Immature natural killer cell (primary cell): Measurements from ENCODE around the gene SLC6A7. TPM values are rescaled to one million over a fixed set of nuclear protein-coding genes. Genes with fewer than 3 reads are reported as not detected.

ENCODE experiments used
- DNase-seq, 3 donors: peaks; one replicate each; pipeline ENCODE4 v3.0.0; 2022; ENCODE audit warnings: mixed read lengths in 1 of 3
- H3K27ac Mint-ChIP-seq, 6 donors: one replicate each; pipeline ENCODE4 v1.8.0; 2020; ENCODE audit warnings: mixed read lengths in 6 of 6, mild to moderate bottlenecking in 5 of 6, inconsistent platforms in 4 of 6, moderate library complexity in 3 of 6
- H3K27me3 Mint-ChIP-seq, 3 donors: one replicate each; pipeline ENCODE4 v1.8.0; 2020 to 2021; ENCODE audit warnings: low read depth in 3 of 3, mild to moderate bottlenecking in 3 of 3, mixed read lengths in 3 of 3, moderate library complexity in 3 of 3, inconsistent platforms in 1 of 3
- H3K36me3 Mint-ChIP-seq, 3 donors: one replicate each; pipeline ENCODE4 v1.8.0; 2020; ENCODE audit warnings: mixed read lengths in 3 of 3, inconsistent platforms in 2 of 3, mild to moderate bottlenecking in 2 of 3
- H3K4me1 Mint-ChIP-seq, 2 donors: one replicate each; pipeline ENCODE4 v1.8.0; 2020; ENCODE audit warnings: inconsistent platforms in 2 of 2, mild to moderate bottlenecking in 2 of 2, mixed read lengths in 2 of 2, moderate library complexity in 1 of 2
- H3K4me3 Mint-ChIP-seq, 5 donors: one replicate each; pipeline ENCODE4 v1.8.0; 2020; ENCODE audit warnings: mild to moderate bottlenecking in 5 of 5, mixed read lengths in 5 of 5, inconsistent platforms in 3 of 5, moderate library complexity in 3 of 5
- H3K9me3 Mint-ChIP-seq, 6 donors: one replicate each; pipeline ENCODE4 v1.8.0; 2020; ENCODE audit warnings: mild to moderate bottlenecking in 6 of 6, mixed read lengths in 6 of 6, inconsistent platforms in 4 of 6, moderate library complexity in 3 of 6
- polyA plus RNA-seq, 3 donors: library from polyadenylated mRNA; unstranded; fragments of 300-500 nt; fragmentation: Illumina TruSeq; gene quantifications; one replicate each; pipeline ENCODE4 v1.2.3, GENCODE V29; 2021

The SLC6A7 gene
- polyA plus RNA-seq, 3 donors from 2014 or later, result not detected

GRCh38 chr5:150159031-150159430 lies 30.8 kb upstream of the SLC6A7 start:
- Mint-ChIP-seq H3K27ac (no peak overlapping the region), H3K36me3 (no peaks in the 10 kb centered on the region), H3K9me3 (no peaks in the 10 kb centered on the region), H3K4me3 (no peak overlapping the region), H3K4me1 (peaks cover 20 to 25% of the 10 kb centered on the region in 2 donors), H3K27me3 (peaks cover 2 to 13% (median 5%) of the 10 kb centered on the region in 3 donors)
- DNase-seq, result no peak

GRCh38 chr5:150159741-150160179 lies 30.1 kb upstream of the SLC6A7 start:
- H3K27me3 Mint-ChIP-seq, result peaks cover 0 to 13% (median 7%) of the 10 kb centered on the region in 3 donors
- no peak overlapping the region for H3K27ac Mint-ChIP-seq
- H3K4me1 Mint-ChIP-seq, result peaks cover 15 to 18% of the 10 kb centered on the region in 2 donors
- H3K36me3 Mint-ChIP-seq, result no peaks in the 10 kb centered on the region
- no peak overlapping the region for H3K4me3 Mint-ChIP-seq
- no peaks in the 10 kb centered on the region for H3K9me3 Mint-ChIP-seq
- DNase-seq, result no peak

- Mint-ChIP-seq H3K4me3 (no peak overlapping the region), H3K36me3 (no peaks in the 10 kb centered on the region), H3K9me3 (no peaks in the 10 kb centered on the region), H3K4me1 (peaks cover 9 to 10% of the 10 kb centered on the region in 2 donors), H3K27me3 (peaks cover 0 to 14% (median 11%) of the 10 kb centered on the region in 3 donors), H3K27ac (peak overlapping the region in 1 of 6 donors; percentile 55)
- no peak for DNase-seq
Observed at GRCh38 chr5:150160448-150161081, 29.3 kb upstream of the SLC6A7 start.

GRCh38 chr5:150161242-150162141 lies 28.4 kb upstream of the SLC6A7 start:
- DNase-seq, result peak; percentile 56 to 63 (median 63)
- H3K27me3 Mint-ChIP-seq, result peaks cover 6 to 20% (median 15%) of the 10 kb centered on the region in 3 donors
- no peaks in the 10 kb centered on the region for H3K9me3 Mint-ChIP-seq
- H3K36me3 Mint-ChIP-seq, result peaks cover 0 to 6% (median 0%) of the 10 kb centered on the region in 3 donors
- no peak overlapping the region for H3K4me3 Mint-ChIP-seq
- peaks cover under 1% of the 10 kb centered on the region in 2 donors for H3K4me1 Mint-ChIP-seq
- peak overlapping the region in 1 of 6 donors; percentile 55 for H3K27ac Mint-ChIP-seq

- peaks cover 0 to 6% (median 0%) of the 10 kb centered on the region in 3 donors for H3K36me3 Mint-ChIP-seq
- no peak overlapping the region for H3K4me3 Mint-ChIP-seq
- no peak for DNase-seq
- no peaks in the 10 kb centered on the region for H3K4me1 Mint-ChIP-seq
- H3K27me3 Mint-ChIP-seq, result peaks cover 6 to 19% (median 15%) of the 10 kb centered on the region in 3 donors
- no peaks in the 10 kb centered on the region for H3K9me3 Mint-ChIP-seq
- no peak overlapping the region for H3K27ac Mint-ChIP-seq
Observed at GRCh38 chr5:150162142-150162513, 27.7 kb upstream of the SLC6A7 start.

- Mint-ChIP-seq H3K36me3 (peaks cover 0 to 6% (median 0%) of the 10 kb centered on the region in 3 donors), H3K4me3 (no peak overlapping the region), H3K27ac (no peak overlapping the region), H3K9me3 (no peaks in the 10 kb centered on the region), H3K27me3 (peaks cover 9 to 18% (median 14%) of the 10 kb centered on the region in 3 donors), H3K4me1 (no peaks in the 10 kb centered on the region)
- DNase-seq, result no peak
Observed at GRCh38 chr5:150163035-150163434, 26.8 kb upstream of the SLC6A7 start.

GRCh38 chr5:150163547-150164059 lies 26.3 kb upstream of the SLC6A7 start:
- Mint-ChIP-seq H3K36me3 (peaks cover 0 to 6% (median 0%) of the 10 kb centered on the region in 3 donors), H3K4me1 (no peaks in the 10 kb centered on the region), H3K27me3 (peaks cover 9 to 18% (median 13%) of the 10 kb centered on the region in 3 donors), H3K9me3 (no peaks in the 10 kb centered on the region), H3K27ac (no peak overlapping the region), H3K4me3 (no peak overlapping the region)
- DNase-seq, result no peak

- Mint-ChIP-seq H3K27ac (peak overlapping the region in 1 of 6 donors; percentile 35), H3K4me3 (no peak overlapping the region), H3K27me3 (peaks cover 9 to 23% (median 16%) of the 10 kb centered on the region in 3 donors), H3K9me3 (no peaks in the 10 kb centered on the region), H3K36me3 (peaks cover 0 to 6% (median 0%) of the 10 kb centered on the region in 3 donors), H3K4me1 (no peaks in the 10 kb centered on the region)
- no peak for DNase-seq
Observed at GRCh38 chr5:150164211-150164980, 25.5 kb upstream of the SLC6A7 start.

- no peak for DNase-seq
- peaks cover 0 to 6% (median 0%) of the 10 kb centered on the region in 3 donors for H3K36me3 Mint-ChIP-seq
- peaks cover 14 to 22% (median 15%) of the 10 kb centered on the region in 3 donors for H3K27me3 Mint-ChIP-seq
- H3K27ac Mint-ChIP-seq, result no peak overlapping the region
- H3K4me3 Mint-ChIP-seq, result no peak overlapping the region
- H3K4me1 Mint-ChIP-seq, result no peaks in the 10 kb centered on the region
- no peaks in the 10 kb centered on the region for H3K9me3 Mint-ChIP-seq
Observed at GRCh38 chr5:150166037-150166649, 23.7 kb upstream of the SLC6A7 start.

- DNase-seq, result no peak
- Mint-ChIP-seq H3K27me3 (peaks cover 14 to 22% (median 15%) of the 10 kb centered on the region in 3 donors), H3K9me3 (no peaks in the 10 kb centered on the region), H3K4me1 (no peaks in the 10 kb centered on the region), H3K27ac (no peak within 1 kb of the TSS), H3K36me3 (peaks cover 0 to 6% (median 0%) of the 10 kb centered on the region in 3 donors), H3K4me3 (peak within 1 kb of the TSS in 1 of 5 donors; percentile 53)
Observed at GRCh38 chr5:150166650-150167511, 23.0 kb upstream of the SLC6A7 start, which contains the start of gene CDX1. Gene CDX1 (plus strand): TSS chr5:150166778. CDS start chr5:150166877, 99 bp downstream.

- H3K36me3 Mint-ChIP-seq, result peaks cover 0 to 6% (median 0%) of the 10 kb centered on the region in 3 donors
- H3K27ac Mint-ChIP-seq, result no peak overlapping the region
- H3K4me1 Mint-ChIP-seq, result no peaks in the 10 kb centered on the region
- peak overlapping the region in 1 of 5 donors; percentile 53 for H3K4me3 Mint-ChIP-seq
- H3K9me3 Mint-ChIP-seq, result no peaks in the 10 kb centered on the region
- no peak for DNase-seq
- peaks cover 14 to 24% (median 15%) of the 10 kb centered on the region in 3 donors for H3K27me3 Mint-ChIP-seq
Observed at GRCh38 chr5:150167512-150167850, 22.4 kb upstream of the SLC6A7 start.

GRCh38 chr5:150167908-150168307 lies 22.0 kb upstream of the SLC6A7 start:
- Mint-ChIP-seq H3K4me3 (no peak overlapping the region), H3K27ac (no peak overlapping the region)

More at GRCh38 chr5:150167908-150168307, 22.0 kb upstream of the SLC6A7 start:
- Mint-ChIP-seq H3K36me3 (peaks cover 0 to 6% (median 0%) of the 10 kb centered on the region in 3 donors), H3K27me3 (peaks cover 14 to 23% (median 15%) of the 10 kb centered on the region in 3 donors), H3K4me1 (no peaks in the 10 kb centered on the region), H3K9me3 (no peaks in the 10 kb centered on the region)
- DNase-seq, result no peak
